Astrocyte of the spinal cord (primary cell): ENCODE measurements around the gene VIT.

Experiments used
- DNase-seq: peaks from one replicate; pipeline ENCODE4 v3.0.0; 2011; ENCODE audit warnings: low read depth, low spot score
- H3K4me3 ChIP-seq: 2 replicates; pipeline ENCODE4 v1.5.1; 2011; ENCODE audit warnings: low read depth, mild to moderate bottlenecking, low read length, moderate library complexity
- CTCF ChIP-seq: IDR thresholded peaks from 2 replicates; pipeline ENCODE4 v1.5.1; 2012; ENCODE audit warnings: low read depth, mild to moderate bottlenecking, low read length, inconsistent platforms
- in situ Hi-C: cut with HindIII; loops from 2 replicates; pipeline ENCODE4 v1.10.0; 2017; ENCODE audit warnings: low sequenced_read_pairs

Gene VIT

GRCh38 chr2:36792951-36793350 lies 96.4 kb downstream of the VIT start:
- H3K4me3 ChIP-seq = no peak overlapping the region
- in situ Hi-C loops = no loop called here
- no peak for TF ChIP-seq CTCF
- DNase-seq = no peak

- no peak for DNase-seq
- no peak for TF ChIP-seq CTCF
- no peak overlapping the region for H3K4me3 ChIP-seq
- in situ Hi-C loops = no loop called here
These were observed 101.0 kb downstream of the VIT start for GRCh38 chr2:36797324-36798070.

GRCh38 chr2:36798724-36799123 lies 102.2 kb downstream of the VIT start:
- no peak overlapping the region for H3K4me3 ChIP-seq
- in situ Hi-C loops = no loop called here
- no peak for DNase-seq
- TF ChIP-seq CTCF = no peak

- in situ Hi-C loops = no loop called here
- no peak for DNase-seq
- no peak for TF ChIP-seq CTCF
- H3K4me3 ChIP-seq = no peak overlapping the region
These were observed 103.9 kb downstream of the VIT start for GRCh38 chr2:36800381-36800780.

- H3K4me3 ChIP-seq = no peak overlapping the region
- no peak for TF ChIP-seq CTCF
- no peak for DNase-seq
- in situ Hi-C loops = no loop called here
These were observed 104.6 kb downstream of the VIT start for GRCh38 chr2:36801088-36801487.

- H3K4me3 ChIP-seq = no peak overlapping the region
- no peak for TF ChIP-seq CTCF
- no peak for DNase-seq
- in situ Hi-C loops = no loop called here
These were observed 106.4 kb downstream of the VIT start for GRCh38 chr2:36802952-36803351.
